ENCODE results near the gene NOBOX.
"Not testable (repeated sequence)": the region's sequence is repeated elsewhere in the genome, so short reads cannot be mapped to it uniquely, and the experiment has no call there.

The NOBOX gene

DNA sequence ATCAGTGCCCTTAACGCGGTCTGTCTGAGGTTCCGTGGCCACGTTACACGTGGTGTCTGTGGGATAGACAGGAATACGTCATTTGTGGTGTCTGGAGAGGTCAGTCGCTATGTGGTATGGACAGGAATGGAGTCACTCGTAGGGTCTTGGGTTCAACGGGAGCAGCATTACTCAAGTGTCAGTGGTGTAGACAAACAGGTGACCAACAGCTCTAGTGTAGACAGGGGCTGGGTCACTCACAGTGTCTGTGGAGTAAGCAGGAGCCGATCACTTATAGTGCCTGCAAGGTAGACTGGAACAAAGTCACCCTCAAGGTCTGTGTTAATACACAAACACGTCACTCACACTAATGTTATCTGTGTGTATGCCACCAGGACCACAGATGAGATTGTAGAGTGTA is 46.6 kb downstream of the NOBOX start:
- not testable (repeated sequence) for H3K27ac ChIP-seq (ENCODE audit: low read depth, low read length); H3K4me3 ChIP-seq (ENCODE audit: low read depth in 1 of 2, low read length in 2 of 2); H3K9ac ChIP-seq (ENCODE audit: low read length); H3K4me1 ChIP-seq (ENCODE audit: insufficient read depth, low read length); H3K27me3 ChIP-seq (ENCODE audit: control insufficient read depth in 1 of 2, insufficient read depth in 2 of 2, low read length in 2 of 2); H3K9me3 ChIP-seq (ENCODE audit: low read length); H3K36me3 ChIP-seq (ENCODE audit: insufficient read depth, low read length)

DNA sequence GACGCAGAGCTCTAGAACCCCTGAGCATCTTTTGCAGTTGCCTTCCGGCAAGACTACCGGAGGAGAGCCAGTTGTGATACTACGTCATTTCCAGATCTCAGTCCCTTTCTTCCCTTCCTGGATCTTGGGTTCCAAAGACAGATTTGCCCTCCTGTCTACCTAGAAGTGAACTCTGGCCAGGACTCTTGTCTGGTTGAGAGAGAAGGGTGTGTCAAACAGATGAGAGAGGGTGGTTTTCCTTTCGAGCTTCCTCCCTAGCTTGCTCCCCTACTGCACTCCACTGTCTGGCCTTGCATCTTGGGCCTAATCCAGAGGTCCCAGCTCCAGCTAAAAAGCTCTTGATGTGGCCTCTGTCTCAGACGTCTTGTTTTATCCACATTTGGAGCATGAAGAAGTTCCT is 47.3 kb downstream of the NOBOX start:
- H3K9ac ChIP-seq (ENCODE audit: low read length); H3K4me1 ChIP-seq (ENCODE audit: insufficient read depth, low read length); H3K27ac ChIP-seq (ENCODE audit: low read depth, low read length); H3K4me3 ChIP-seq (ENCODE audit: low read depth in 1 of 2, low read length in 2 of 2); H3K27me3 ChIP-seq (ENCODE audit: control insufficient read depth in 1 of 2, insufficient read depth in 2 of 2, low read length in 2 of 2); H3K36me3 ChIP-seq (ENCODE audit: insufficient read depth, low read length); H3K9me3 ChIP-seq (ENCODE audit: low read length): not testable (repeated sequence)

DNA sequence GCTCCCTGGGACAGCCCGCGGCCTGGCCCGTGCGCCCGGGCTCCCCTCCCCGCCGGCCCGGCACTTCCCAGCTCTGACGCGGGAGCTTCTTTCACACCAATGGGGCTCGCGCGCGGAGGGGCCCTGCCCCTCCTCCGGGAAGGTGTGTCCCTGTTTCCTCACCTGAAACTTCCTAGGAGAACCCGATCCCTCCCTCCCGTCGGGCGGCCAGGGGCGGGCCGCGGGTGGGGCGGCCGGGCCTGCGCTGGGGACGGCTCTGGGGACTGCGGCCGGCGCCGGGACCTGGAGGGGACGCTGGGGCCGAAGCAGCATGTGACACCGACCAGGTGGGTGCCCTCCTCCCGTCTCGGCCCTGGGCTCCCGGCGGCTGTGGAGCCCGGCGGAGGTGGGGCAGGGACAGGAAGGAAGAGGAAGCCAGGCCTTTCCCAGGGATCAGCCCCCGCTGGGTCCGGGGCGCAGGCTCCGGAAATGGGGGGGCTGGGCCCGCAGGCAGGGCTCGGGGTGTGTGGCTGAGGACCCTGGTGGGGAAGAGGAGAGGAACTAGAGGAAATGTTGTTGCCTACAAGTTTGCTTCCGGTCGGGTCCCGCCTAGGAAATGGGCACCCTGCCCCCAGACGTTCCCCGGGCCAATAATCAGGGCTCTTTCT is 48.2 kb downstream of the NOBOX start, which contains the start of gene ARHGEF5:
Gene ARHGEF5, plus strand, starts transcription at position 227 of the 647 bp plus-strand sequence. CDS start 7,268 bp downstream, outside the sequence.
- not testable (repeated sequence) for H3K36me3 ChIP-seq (ENCODE audit: insufficient read depth, low read length); H3K9ac ChIP-seq (ENCODE audit: low read length); H3K4me3 ChIP-seq (ENCODE audit: low read depth in 1 of 2, low read length in 2 of 2); H3K27ac ChIP-seq (ENCODE audit: low read depth, low read length); H3K4me1 ChIP-seq (ENCODE audit: insufficient read depth, low read length); H3K27me3 ChIP-seq (ENCODE audit: control insufficient read depth in 1 of 2, insufficient read depth in 2 of 2, low read length in 2 of 2); H3K9me3 ChIP-seq (ENCODE audit: low read length)

DNA sequence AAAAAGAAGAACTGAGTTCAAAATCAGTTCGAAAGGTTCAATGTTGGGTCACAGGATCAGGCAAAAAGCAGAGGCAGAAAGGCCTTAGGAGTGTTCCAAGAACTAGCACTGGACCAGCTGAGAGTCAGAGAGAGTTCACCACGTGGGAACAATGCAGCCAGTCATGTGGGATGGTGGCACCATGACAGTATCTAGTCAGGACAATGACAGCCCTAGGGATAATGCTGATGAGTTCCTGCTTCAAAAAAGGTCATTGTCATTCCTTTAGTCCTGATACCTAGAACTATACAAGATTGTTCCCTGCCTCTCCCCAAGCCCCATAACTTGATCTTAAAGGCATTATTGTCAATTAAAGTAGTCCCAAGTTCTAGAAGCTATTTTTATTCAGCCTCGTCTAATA is 51.8 kb downstream of the NOBOX start:
- H3K4me1 ChIP-seq (ENCODE audit: insufficient read depth, low read length); H3K9me3 ChIP-seq (ENCODE audit: low read length); H3K9ac ChIP-seq (ENCODE audit: low read length); H3K4me3 ChIP-seq (ENCODE audit: low read depth in 1 of 2, low read length in 2 of 2); H3K27ac ChIP-seq (ENCODE audit: low read depth, low read length); H3K36me3 ChIP-seq (ENCODE audit: insufficient read depth, low read length); H3K27me3 ChIP-seq (ENCODE audit: control insufficient read depth in 1 of 2, insufficient read depth in 2 of 2, low read length in 2 of 2): not testable (repeated sequence)

DNA sequence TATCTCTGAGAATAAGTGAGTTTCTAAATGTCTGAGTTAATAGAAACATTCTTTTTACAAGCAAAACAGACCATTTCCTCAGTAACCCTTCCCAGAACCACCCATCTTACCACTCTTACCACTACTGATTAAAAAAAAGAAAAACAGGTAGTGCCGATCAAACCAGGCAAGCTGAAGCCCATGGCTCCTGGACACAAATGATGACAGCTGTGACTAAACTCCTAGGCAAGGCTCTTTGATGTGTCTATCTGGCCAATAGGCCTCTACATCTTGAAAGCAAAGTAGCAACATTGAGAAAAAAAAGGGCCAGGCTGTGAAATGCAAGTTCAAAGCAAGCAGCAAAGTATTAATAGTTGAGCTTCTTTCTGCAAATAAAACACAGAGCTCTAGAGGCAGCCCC is 54.9 kb downstream of the NOBOX start:
- not testable (repeated sequence) for H3K36me3 ChIP-seq (ENCODE audit: insufficient read depth, low read length); H3K4me1 ChIP-seq (ENCODE audit: insufficient read depth, low read length); H3K9ac ChIP-seq (ENCODE audit: low read length); H3K4me3 ChIP-seq (ENCODE audit: low read depth in 1 of 2, low read length in 2 of 2); H3K27ac ChIP-seq (ENCODE audit: low read depth, low read length); H3K9me3 ChIP-seq (ENCODE audit: low read length); H3K27me3 ChIP-seq (ENCODE audit: control insufficient read depth in 1 of 2, insufficient read depth in 2 of 2, low read length in 2 of 2)
